ENCODE data around the gene FBXW5. TPM values are rescaled to one million over a fixed set of nuclear protein-coding genes. Genes with fewer than 3 reads are reported as not detected.

The FBXW5 gene
- total RNA-seq, 1 experiment from 2014 or later = 72.6 TPM

DNA sequence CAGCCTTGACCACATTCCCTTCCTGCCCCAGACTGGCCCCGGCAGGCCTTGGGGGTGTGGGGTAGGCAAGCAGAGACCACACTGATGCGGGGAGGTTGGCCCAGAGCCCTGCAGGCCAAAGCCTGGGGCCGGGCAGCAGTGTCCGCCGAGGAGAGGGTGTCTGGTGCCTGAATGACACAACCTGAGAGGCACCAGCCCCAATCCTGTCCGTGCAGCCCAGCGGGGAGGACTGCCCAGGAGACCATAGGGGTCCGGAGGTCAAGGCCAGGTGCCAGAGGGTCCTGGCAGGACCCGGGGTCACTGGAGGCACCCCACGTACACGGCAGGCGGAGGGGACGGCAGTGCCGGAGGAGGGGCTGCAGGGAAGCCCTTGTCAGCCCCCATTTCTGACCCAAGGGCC is 27.2 kb upstream of the FBXW5 start:
- CTCF ChIA-PET = no interaction called here
- no peak for ATAC-seq
- Histone ChIP-seq H3K27ac (ENCODE audit: low read length) (no peak overlapping the region), H3K27me3 (ENCODE audit: control insufficient read depth, insufficient read depth, low read length) (no peaks in the 10 kb centered on the region), H3K4me1 (ENCODE audit: control insufficient read depth, insufficient read depth, low read length) (no peaks in the 10 kb centered on the region), H3K36me3 (ENCODE audit: control insufficient read depth, insufficient read depth, low read length) (no peaks in the 10 kb centered on the region), H3K4me3 (ENCODE audit: low read depth in 2 of 2, low read length in 2 of 2) (no peak overlapping the region), H3K9me3 (ENCODE audit: control insufficient read depth, insufficient read depth, low read depth, low read length) (no peaks in the 10 kb centered on the region)
- in situ Hi-C loops (cut with HindIII; ENCODE audit: low pct_unique_long_range_greater_than_20kb, low sequenced_read_pairs) (no loop called here), intact Hi-C loops (cut with micrococcal nuclease; ENCODE audit: unreplicated experiment) (no loop called here)
- no TSS peak for BruUV-seq (replicated peaks)
- TF ChIP-seq, protein P1, sequence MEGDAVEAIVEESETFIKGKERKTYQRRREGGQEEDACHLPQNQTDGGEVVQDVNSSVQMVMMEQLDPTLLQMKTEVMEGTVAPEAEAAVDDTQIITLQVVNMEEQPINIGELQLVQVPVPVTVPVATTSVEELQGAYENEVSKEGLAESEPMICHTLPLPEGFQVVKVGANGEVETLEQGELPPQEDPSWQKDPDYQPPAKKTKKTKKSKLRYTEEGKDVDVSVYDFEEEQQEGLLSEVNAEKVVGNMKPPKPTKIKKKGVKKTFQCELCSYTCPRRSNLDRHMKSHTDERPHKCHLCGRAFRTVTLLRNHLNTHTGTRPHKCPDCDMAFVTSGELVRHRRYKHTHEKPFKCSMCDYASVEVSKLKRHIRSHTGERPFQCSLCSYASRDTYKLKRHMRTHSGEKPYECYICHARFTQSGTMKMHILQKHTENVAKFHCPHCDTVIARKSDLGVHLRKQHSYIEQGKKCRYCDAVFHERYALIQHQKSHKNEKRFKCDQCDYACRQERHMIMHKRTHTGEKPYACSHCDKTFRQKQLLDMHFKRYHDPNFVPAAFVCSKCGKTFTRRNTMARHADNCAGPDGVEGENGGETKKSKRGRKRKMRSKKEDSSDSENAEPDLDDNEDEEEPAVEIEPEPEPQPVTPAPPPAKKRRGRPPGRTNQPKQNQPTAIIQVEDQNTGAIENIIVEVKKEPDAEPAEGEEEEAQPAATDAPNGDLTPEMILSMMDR (IDR thresholded peaks at IDR 0.05) = no peak
- TF ChIP-seq POLR2AphosphoS5 (IDR thresholded peaks at IDR 0.05; ENCODE audit: low read depth, low read length) (no peak), SIN3A (IDR thresholded peaks at IDR 0.05; ENCODE audit: borderline replicate concordance, insufficient read depth, low read depth, low read length) (no peak), TCF7L2 (IDR thresholded peaks at IDR 0.05; ENCODE audit: low read depth, low read length) (no peak)
- TF ChIP-seq, protein P2, sequence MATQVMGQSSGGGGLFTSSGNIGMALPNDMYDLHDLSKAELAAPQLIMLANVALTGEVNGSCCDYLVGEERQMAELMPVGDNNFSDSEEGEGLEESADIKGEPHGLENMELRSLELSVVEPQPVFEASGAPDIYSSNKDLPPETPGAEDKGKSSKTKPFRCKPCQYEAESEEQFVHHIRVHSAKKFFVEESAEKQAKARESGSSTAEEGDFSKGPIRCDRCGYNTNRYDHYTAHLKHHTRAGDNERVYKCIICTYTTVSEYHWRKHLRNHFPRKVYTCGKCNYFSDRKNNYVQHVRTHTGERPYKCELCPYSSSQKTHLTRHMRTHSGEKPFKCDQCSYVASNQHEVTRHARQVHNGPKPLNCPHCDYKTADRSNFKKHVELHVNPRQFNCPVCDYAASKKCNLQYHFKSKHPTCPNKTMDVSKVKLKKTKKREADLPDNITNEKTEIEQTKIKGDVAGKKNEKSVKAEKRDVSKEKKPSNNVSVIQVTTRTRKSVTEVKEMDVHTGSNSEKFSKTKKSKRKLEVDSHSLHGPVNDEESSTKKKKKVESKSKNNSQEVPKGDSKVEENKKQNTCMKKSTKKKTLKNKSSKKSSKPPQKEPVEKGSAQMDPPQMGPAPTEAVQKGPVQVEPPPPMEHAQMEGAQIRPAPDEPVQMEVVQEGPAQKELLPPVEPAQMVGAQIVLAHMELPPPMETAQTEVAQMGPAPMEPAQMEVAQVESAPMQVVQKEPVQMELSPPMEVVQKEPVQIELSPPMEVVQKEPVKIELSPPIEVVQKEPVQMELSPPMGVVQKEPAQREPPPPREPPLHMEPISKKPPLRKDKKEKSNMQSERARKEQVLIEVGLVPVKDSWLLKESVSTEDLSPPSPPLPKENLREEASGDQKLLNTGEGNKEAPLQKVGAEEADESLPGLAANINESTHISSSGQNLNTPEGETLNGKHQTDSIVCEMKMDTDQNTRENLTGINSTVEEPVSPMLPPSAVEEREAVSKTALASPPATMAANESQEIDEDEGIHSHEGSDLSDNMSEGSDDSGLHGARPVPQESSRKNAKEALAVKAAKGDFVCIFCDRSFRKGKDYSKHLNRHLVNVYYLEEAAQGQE (IDR thresholded peaks at IDR 0.05; ENCODE audit: insufficient read depth in 1 of 2, low read depth in 2 of 2, low read length in 1 of 2) = no peak
- no peak for DNase-seq (ENCODE audit: low read depth, low spot score)
- POLR2A ChIA-PET = no interaction called here

DNA sequence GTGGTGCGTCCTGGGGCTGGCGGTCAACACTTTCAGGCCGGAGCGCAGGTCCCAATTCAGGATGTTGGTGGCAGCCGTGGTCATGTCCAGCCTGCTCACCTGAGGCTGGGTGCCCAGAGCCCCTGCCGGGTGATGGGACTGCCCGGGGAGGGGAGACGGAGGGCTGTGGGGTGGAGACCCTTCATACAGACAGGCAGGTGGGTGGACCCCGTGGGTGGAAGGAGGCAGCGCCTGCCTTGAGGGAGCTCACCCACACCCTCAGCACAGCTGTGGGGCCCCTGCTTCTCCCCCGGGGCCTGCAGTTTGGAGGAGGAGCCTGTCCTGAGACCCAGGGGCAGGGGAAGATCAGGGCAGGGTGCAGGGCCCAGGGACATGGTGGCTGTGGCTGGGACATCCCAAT is 25.8 kb upstream of the FBXW5 start:
- intact Hi-C loops (cut with micrococcal nuclease; ENCODE audit: unreplicated experiment) (no loop called here), in situ Hi-C loops (cut with HindIII; ENCODE audit: low pct_unique_long_range_greater_than_20kb, low sequenced_read_pairs) (no loop called here)
- POLR2A ChIA-PET = no interaction called here
- Histone ChIP-seq H3K27me3 (ENCODE audit: control insufficient read depth, insufficient read depth, low read length) (no peaks in the 10 kb centered on the region), H3K4me1 (ENCODE audit: control insufficient read depth, insufficient read depth, low read length) (no peaks in the 10 kb centered on the region), H3K9me3 (ENCODE audit: control insufficient read depth, insufficient read depth, low read depth, low read length) (no peaks in the 10 kb centered on the region), H3K4me3 (ENCODE audit: low read depth in 2 of 2, low read length in 2 of 2) (no peak overlapping the region), H3K36me3 (ENCODE audit: control insufficient read depth, insufficient read depth, low read length) (no peaks in the 10 kb centered on the region), H3K27ac (ENCODE audit: low read length) (no peak overlapping the region)
- ATAC-seq = no peak
- no peak for DNase-seq (ENCODE audit: low read depth, low spot score)
- CTCF ChIA-PET = no interaction called here
- BruUV-seq (replicated peaks) = no TSS peak
- no peak for TF ChIP-seq TCF7L2 (IDR thresholded peaks at IDR 0.05; ENCODE audit: low read depth, low read length)
- TF ChIP-seq, protein P1 (IDR thresholded peaks at IDR 0.05) = no peak
- TF ChIP-seq POLR2AphosphoS5 (IDR thresholded peaks at IDR 0.05; ENCODE audit: low read depth, low read length) = no peak
- TF ChIP-seq, protein P2 (IDR thresholded peaks at IDR 0.05; ENCODE audit: insufficient read depth in 1 of 2, low read depth in 2 of 2, low read length in 1 of 2) = no peak
- no peak for TF ChIP-seq SIN3A (IDR thresholded peaks at IDR 0.05; ENCODE audit: borderline replicate concordance, insufficient read depth, low read depth, low read length)
